Effector CD4-positive, alpha-beta T cell (primary cell): ENCODE results near the gene VPS50.
"Not testable (repeated sequence)": the region's sequence is repeated elsewhere in the genome, so short reads cannot be mapped to it uniquely, and the experiment has no call there.

ENCODE experiments used
- DNase-seq: peaks from one replicate; pipeline ENCODE4 v3.0.0-alpha.2; 2020

Gene VPS50

DNA sequence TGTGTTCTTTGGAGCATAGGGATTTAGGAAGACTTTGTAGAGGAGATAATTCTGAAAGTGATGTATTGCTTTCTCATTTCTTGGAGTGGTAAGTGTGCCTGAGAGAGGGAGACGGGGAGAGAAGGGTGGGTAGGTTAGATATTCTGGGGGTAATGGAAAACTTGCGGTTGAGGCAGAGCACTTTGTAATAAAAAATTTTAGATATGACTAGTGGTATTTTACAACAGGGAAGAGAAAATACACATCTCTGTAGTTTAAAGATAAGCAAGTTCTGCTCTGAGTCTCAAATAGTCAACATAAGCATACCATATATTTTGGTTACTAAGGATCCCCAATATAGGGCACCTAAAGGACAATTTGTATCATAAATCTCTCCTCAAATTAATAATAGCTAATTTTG, 6.6 kb downstream of the VPS50 start:
- no peak for DNase-seq

DNA sequence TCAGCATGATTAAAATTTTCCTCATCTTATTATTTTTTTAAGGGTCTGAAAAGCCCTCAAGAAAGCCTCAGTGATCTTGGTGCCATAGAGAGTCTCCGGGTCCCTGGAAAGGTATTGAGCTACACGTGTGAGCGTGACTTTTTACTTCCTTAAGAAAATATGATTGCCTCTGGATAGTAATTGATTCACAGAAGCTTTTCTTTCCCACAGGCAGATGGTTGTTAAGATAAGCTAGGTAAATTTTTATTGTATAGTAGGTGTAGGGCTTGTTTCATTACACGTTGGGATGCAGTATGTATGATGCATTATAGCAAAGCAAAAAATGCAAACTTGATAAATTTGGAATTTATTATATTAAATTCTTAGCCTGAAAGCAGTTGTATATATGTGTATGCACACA, 7.7 kb downstream of the VPS50 start:
- DNase-seq, result no peak

DNA sequence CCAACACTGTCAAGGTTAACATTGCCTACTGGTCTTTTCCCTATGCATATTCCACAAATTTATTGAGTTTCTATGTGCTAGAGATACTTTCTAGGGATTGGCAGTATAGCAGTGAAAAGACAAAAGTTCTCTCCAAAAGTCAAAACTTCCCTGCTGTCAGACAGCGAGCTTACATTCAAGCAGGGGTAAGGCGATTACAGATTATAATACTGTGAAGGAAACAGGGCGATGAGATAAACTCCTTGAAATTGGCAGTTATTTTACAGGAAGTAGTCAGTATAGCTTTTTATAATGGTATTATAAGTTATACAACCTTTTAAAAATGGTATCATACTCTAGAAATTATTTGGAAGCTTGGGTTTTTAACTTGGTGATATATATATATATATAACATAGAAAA, 9.9 kb downstream of the VPS50 start:
- DNase-seq, result no peak

GRCh38 chr7:93245525-93246432, 13.6 kb downstream of the VPS50 start:
- no peak for DNase-seq

GRCh38 chr7:93249491-93250148, 17.5 kb downstream of the VPS50 start:
- DNase-seq, result no peak

DNA sequence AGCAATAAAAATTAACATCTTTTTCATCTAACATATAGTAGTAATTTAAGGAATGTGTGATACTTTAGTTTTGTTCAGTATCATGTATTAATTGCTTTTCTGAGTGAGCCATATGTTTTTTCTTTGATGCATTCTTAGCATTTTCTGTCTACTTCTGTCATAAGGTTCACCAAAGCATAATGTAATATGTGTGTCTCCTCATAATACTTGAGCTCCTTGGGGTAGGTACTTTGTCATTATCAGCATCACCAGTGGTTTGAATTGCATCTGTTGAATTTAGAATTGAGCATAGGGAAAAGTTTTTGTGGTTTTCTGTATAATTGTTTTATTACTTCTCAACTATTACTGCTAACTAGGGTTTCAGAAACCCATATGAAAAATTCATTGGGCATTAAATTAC, 26.5 kb downstream of the VPS50 start:
- DNase-seq, result no peak

GRCh38 chr7:93262535-93262934, 30.4 kb downstream of the VPS50 start:
- DNase-seq, result no peak

GRCh38 chr7:93265220-93265619, 33.1 kb downstream of the VPS50 start:
- DNase-seq, result no peak

DNA sequence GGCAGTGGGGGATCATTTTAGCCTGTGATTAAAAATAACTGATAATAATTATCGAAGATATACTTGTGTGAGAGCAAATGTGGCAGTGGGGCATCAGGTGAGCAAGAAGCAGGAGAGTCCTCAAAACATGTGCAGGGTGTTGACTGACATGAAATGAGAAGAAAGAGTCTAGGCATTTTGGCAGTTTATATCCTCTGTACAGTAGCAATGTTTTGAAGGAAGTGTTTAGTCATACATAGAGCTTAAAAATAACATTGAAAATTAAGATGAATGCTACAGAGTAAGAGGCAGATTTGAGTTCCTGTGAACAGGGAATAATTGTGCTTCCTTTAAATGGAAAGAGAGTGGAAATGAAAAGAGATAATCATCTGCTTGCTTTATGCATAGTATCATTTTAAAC, 47.4 kb downstream of the VPS50 start:
- DNase-seq, result no peak

DNA sequence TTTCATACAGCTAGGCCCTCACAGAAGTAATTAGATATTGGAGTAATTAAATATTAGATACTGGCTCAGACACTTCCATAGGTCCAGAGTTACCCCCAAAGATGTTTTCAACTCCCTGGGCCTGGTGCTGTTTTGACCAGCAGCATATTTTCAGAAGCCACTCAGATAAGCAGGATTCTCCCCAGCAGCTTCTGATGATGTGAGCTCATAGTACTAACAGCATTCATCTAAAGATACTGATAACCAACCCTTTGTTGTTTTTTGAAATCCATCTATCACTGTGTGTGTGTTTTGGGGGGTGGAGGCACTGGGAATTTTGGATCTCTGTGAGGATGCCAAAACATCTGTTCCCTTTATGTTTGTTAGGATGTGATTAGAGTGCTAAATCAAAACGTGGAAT, 52.7 kb downstream of the VPS50 start:
- DNase-seq, result no peak

GRCh38 chr7:93293229-93293628, 61.1 kb downstream of the VPS50 start:
- DNase-seq, result no peak

GRCh38 chr7:93298206-93298605, 66.0 kb downstream of the VPS50 start:
- DNase-seq, result no peak

- DNase-seq, result no peak
These were observed 66.5 kb downstream of the VPS50 start for GRCh38 chr7:93298671-93299070.

DNA sequence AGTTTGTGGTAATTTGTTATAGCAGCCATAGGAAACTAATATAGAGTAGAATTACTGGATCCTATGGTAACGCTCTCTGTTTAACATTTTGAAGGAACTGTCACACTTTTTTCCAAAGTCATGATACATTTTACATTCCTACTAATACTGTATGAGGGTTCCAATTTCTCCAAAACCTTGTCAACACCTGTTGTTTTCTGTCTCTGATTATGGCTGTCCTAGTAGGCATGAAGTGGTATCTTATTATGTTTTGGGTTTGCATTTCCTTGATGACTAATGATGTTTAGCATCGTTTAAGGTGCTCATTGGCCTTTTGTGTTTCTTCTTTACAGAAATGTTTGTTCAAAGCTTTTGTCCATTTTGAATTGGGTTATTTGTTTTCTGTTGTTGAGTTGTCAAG, 69.6 kb downstream of the VPS50 start:
- no peak for DNase-seq

DNA sequence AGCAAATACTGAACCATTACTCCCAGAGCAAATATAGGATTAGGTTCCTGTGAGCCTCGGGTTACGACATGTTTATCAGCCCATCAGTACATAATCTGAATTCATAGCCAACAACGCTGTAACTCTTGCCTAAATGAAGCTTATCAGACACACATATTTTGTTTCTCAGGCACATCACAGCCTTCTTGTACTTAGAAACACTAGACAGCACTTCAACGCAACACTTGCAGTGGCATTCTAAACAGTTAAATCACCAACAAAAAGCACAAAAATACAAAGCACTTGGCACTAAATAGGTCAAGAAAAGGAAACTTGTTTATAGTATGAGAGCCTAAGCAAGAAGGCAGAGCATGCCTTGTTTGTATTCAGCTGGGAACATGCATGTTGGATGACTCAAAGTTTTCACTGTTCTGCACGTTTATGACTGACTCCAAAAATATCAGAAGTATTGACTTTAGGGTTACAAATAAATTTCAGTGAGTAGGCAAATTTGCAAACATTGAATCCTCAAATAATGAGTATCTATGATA, 75.0 kb downstream of the VPS50 start:
- DNase-seq, result no peak

DNA sequence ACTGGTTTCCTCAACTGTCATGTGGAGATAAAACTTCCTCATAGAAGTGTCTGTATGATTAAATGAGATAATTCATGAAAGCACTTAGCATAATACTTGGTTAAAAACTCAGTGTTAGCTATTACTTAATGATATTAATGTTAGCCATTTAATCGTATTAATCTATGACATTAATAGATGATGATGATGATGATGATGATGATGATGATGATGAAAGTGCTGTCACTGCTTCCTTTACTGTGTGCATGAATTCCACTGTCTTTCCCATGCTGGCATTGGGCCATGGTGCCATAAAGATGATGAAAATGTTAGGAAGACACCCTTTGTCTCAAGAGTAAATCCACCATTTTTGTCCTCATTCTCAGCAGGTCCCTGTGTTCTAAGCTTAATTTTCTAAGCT, 75.8 kb downstream of the VPS50 start:
- DNase-seq, result no peak

- no peak for DNase-seq
These were observed 78.2 kb downstream of the VPS50 start for GRCh38 chr7:93310346-93310745.

DNA sequence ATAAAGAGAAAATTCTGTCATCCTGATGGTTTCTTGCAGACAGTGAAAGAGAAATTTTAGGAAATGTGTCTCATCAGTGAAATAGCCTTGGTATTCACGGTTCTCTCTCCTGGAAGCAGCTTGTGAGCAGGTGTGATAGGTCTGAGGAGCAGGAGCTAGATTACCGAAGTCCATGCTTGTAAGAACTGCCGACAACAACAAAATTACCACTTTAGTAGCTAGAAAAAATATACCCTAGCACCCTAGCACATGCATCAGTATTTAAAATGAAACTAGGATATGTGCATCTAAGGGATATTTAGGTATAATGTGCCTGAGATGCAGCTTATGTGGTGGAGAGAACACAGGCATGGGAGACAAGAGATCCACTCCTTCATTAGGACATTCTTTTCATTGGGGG, 82.3 kb downstream of the VPS50 start:
- no peak for DNase-seq

DNA sequence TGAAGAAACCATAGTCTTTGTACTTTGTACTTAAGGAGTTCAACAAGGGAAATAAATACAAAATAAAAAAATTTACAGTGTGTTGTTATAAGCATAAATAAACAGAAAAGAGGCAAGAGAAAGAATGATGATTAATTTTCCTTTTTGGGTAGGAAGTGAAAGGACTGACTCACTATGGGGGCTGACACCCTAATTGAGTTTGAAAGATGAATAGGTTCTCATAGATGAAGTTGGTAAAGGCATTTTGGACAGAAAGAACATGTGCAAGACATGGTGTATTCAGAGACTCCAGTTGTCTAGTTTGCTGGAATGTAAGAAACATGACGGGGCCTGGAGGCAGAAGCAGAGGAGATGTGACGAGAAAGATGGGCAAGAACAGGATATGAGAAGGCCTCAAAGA, 83.7 kb downstream of the VPS50 start:
- DNase-seq, result no peak

- no peak for DNase-seq
These were observed 84.6 kb downstream of the VPS50 start for GRCh38 chr7:93316730-93317129.

- DNase-seq, result no peak
These were observed 88.7 kb downstream of the VPS50 start for GRCh38 chr7:93320887-93321286.

GRCh38 chr7:93326291-93326690, 94.1 kb downstream of the VPS50 start:
- DNase-seq, result not testable (repeated sequence)

DNA sequence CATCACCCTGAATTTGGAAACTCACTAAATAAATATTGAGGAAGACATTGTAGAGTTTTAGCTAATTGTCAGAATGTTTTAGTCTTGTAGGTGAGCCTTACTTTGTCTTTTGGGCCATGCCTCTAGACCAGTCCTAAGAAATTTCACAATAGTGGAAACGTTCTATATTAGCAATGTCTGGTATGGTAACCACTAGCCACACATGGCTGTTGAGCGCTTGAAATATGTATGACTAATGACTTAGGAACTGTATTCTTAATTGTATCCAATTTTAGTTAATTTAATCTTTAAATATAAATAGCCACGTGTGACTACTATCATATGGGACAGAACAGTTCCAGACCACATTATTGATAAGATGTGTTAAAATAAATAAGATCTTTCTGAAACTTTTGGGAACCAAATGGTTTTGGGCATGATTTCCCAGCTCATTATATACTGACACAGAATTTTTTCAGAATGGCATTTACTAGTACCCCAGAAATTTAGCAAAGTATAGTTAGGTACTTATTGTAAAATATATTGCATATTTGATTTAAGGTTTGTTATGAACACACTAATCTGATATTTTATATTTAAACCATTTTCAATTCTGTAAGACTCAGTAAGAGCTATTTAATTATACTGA, 95.0 kb downstream of the VPS50 start:
- no peak for DNase-seq

DNA sequence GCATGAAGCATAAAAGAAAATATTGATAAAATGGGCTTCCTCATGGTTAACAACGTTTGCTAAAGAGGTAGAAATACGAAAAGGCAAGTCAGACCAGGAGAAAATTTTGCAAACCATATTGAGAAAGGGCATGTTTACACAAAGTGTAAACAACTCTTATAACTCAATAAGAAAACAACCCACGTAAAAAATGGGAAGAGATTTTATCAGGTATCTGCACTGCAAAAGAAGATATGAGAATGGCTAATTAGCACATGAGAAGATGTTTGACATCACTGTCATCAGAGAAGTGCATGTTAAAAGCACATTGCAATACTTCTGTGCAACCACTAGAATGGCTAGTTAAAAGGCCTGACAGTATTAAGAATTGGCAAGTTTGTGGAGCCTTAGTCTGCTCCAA, 99.5 kb downstream of the VPS50 start:
- DNase-seq, result no peak
